Naive thymus-derived CD8-positive, alpha-beta T cell (primary cell): Measurements from ENCODE around the gene GPNMB. TPM values are rescaled to one million over a fixed set of nuclear protein-coding genes. Genes with fewer than 3 reads are reported as not detected.
"Not testable (repeated sequence)": the region's sequence is repeated elsewhere in the genome, so short reads cannot be mapped to it uniquely, and the experiment has no call there.

ENCODE experiments used
- ATAC-seq, 2 donors: fragments of 150-1000 bp; cut with Tn5 transposase in 1 of 2; sonication (Bioruptor Pico), chemical (Tn5 transposase) in 1 of 2; 1 replicate in 1 of 2; 2 replicates in 1 of 2; pipeline ENCODE4 v1.10.0; 2021; ENCODE audit warnings: mild to moderate bottlenecking in 2 of 2, moderate library complexity in 2 of 2
- POLR2A ChIA-PET: fragments of 350-600 bp; sonication (Branson Sonifier 250); formaldehyde crosslinking; loops from one replicate; lab custom pipeline; 2021; ENCODE audit warnings: antibody characterized with exemption; lab: Charles Lee
- DNase-seq, 10 donors: peaks; one replicate each; pipeline versions ENCODE4 v3.0.0 to v3.0.0-alpha.2; 2020 to 2022
- H3K27ac Mint-ChIP-seq, 10 donors: one replicate each; pipeline ENCODE4 v1.8.0; 2020 to 2022; ENCODE audit warnings: mild to moderate bottlenecking in 10 of 10, mixed read lengths in 10 of 10, moderate library complexity in 4 of 10, inconsistent platforms in 1 of 10
- H3K27me3 Mint-ChIP-seq, 5 donors: one replicate each; pipeline ENCODE4 v1.8.0; 2021 to 2022; ENCODE audit warnings: mixed read lengths in 5 of 5
- H3K36me3 Mint-ChIP-seq, 3 donors: one replicate each; pipeline ENCODE4 v1.8.0; 2020 to 2022; ENCODE audit warnings: mixed read lengths in 3 of 3, mild to moderate bottlenecking in 2 of 3, inconsistent platforms in 1 of 3
- H3K4me1 Mint-ChIP-seq, 4 donors: one replicate each; pipeline ENCODE4 v1.8.0; 2021 to 2022; ENCODE audit warnings: mixed read lengths in 4 of 4
- H3K4me3 Mint-ChIP-seq, 10 donors: one replicate each; pipeline ENCODE4 v1.8.0; 2020 to 2022; ENCODE audit warnings: mild to moderate bottlenecking in 10 of 10, mixed read lengths in 10 of 10, moderate library complexity in 6 of 10, inconsistent platforms in 1 of 10
- H3K9me3 Mint-ChIP-seq, 9 donors: one replicate each; pipeline ENCODE4 v1.8.0; 2020 to 2022; ENCODE audit warnings: mixed read lengths in 9 of 9, mild to moderate bottlenecking in 3 of 9, inconsistent platforms in 1 of 9, moderate library complexity in 1 of 9
- polyA plus RNA-seq, 3 donors: library from polyadenylated mRNA; unstranded; fragments of 300-500 nt; fragmentation: Illumina TruSeq; gene quantifications; one replicate each; pipeline ENCODE4 v1.2.3, GENCODE V29; 2021
- total RNA-seq, 8 experiments: library from RNA in 2 of 8; stranded (reverse) in 2 of 8; gene quantifications; one replicate each; pipeline ENCODE4 v1.2.3 and lab custom pipeline; 2021 to 2026

The GPNMB gene
- total and polyA plus RNA-seq, 5 experiments from 2014 or later, result 5.9 to 6.3 TPM; not detected in 3

- Mint-ChIP-seq H3K27ac (no peak overlapping the region), H3K36me3 (no peaks in the 10 kb centered on the region), H3K9me3 (no peaks in the 10 kb centered on the region), H3K4me1 (peaks cover 0 to 6% (median 0%) of the 10 kb centered on the region in 4 donors), H3K4me3 (no peak overlapping the region), H3K27me3 (peaks cover 9 to 20% (median 11%) of the 10 kb centered on the region in 5 donors)
- POLR2A ChIA-PET, result no interaction called here
- DNase-seq (no peak), ATAC-seq (no peak)
These were observed 33.7 kb upstream of the GPNMB start for GRCh38 chr7:23212841-23213240.

- Mint-ChIP-seq H3K36me3 (no peaks in the 10 kb centered on the region), H3K4me3 (no peak overlapping the region), H3K27ac (no peak overlapping the region), H3K4me1 (no peaks in the 10 kb centered on the region), H3K9me3 (no peaks in the 10 kb centered on the region), H3K27me3 (peaks cover 4 to 20% (median 11%) of the 10 kb centered on the region in 5 donors)
- POLR2A ChIA-PET, result no interaction called here
- ATAC-seq, result no peak
- DNase-seq, result no peak
These were observed 32.8 kb upstream of the GPNMB start for GRCh38 chr7:23213755-23214154.

GRCh38 chr7:23214423-23214822 lies 32.2 kb upstream of the GPNMB start:
- DNase-seq (no peak), ATAC-seq (no peak)
- H3K27me3 Mint-ChIP-seq, result peaks cover 4 to 25% (median 14%) of the 10 kb centered on the region in 5 donors
- H3K9me3 Mint-ChIP-seq, result no peaks in the 10 kb centered on the region
- H3K4me1 Mint-ChIP-seq, result no peaks in the 10 kb centered on the region
- POLR2A ChIA-PET, result no interaction called here
- H3K4me3 Mint-ChIP-seq, result no peak overlapping the region
- peak overlapping the region in 1 of 10 donors; percentile 7 for H3K27ac Mint-ChIP-seq
- no peaks in the 10 kb centered on the region for H3K36me3 Mint-ChIP-seq

- DNase-seq (no peak), ATAC-seq (no peak)
- Mint-ChIP-seq H3K4me3 (no peak overlapping the region), H3K9me3 (no peaks in the 10 kb centered on the region), H3K36me3 (no peaks in the 10 kb centered on the region), H3K27me3 (peaks cover 4 to 25% (median 14%) of the 10 kb centered on the region in 5 donors), H3K4me1 (no peaks in the 10 kb centered on the region), H3K27ac (no peak overlapping the region)
- POLR2A ChIA-PET, result no interaction called here
These were observed 31.6 kb upstream of the GPNMB start for GRCh38 chr7:23214938-23215337.

GRCh38 chr7:23216021-23216420 lies 30.6 kb upstream of the GPNMB start:
- Mint-ChIP-seq H3K4me3 (no peak overlapping the region), H3K4me1 (no peaks in the 10 kb centered on the region), H3K27me3 (peaks cover 4 to 25% (median 10%) of the 10 kb centered on the region in 5 donors), H3K36me3 (no peaks in the 10 kb centered on the region), H3K27ac (peak overlapping the region in 1 of 10 donors; percentile 56), H3K9me3 (no peaks in the 10 kb centered on the region)
- POLR2A ChIA-PET, result no interaction called here
- DNase-seq (no peak), ATAC-seq (no peak)

- no peak for ATAC-seq
- POLR2A ChIA-PET, result no interaction called here
These were observed 28.4 kb upstream of the GPNMB start for GRCh38 chr7:23218196-23218595.

GRCh38 chr7:23220690-23221305 lies 25.8 kb upstream of the GPNMB start:
- H3K27me3 Mint-ChIP-seq, result peaks cover 7 to 29% (median 7%) of the 10 kb centered on the region in 5 donors
- POLR2A ChIA-PET, result no interaction called here
- no peak for ATAC-seq

More at GRCh38 chr7:23218196-23218595, 28.4 kb upstream of the GPNMB start:
- Mint-ChIP-seq H3K27me3 (peaks cover 3 to 28% (median 9%) of the 10 kb centered on the region in 5 donors), H3K9me3 (no peaks in the 10 kb centered on the region), H3K36me3 (no peaks in the 10 kb centered on the region), H3K4me3 (no peak overlapping the region), H3K4me1 (no peaks in the 10 kb centered on the region), H3K27ac (no peak overlapping the region)
- DNase-seq, result no peak

GRCh38 chr7:23222439-23223030 lies 24.0 kb upstream of the GPNMB start:
- Mint-ChIP-seq H3K4me3 (no peak overlapping the region), H3K27ac (no peak overlapping the region), H3K36me3 (no peaks in the 10 kb centered on the region), H3K27me3 (peaks cover 4 to 29% (median 7%) of the 10 kb centered on the region in 5 donors), H3K4me1 (no peaks in the 10 kb centered on the region), H3K9me3 (no peaks in the 10 kb centered on the region)
- POLR2A ChIA-PET, result no interaction called here
- ATAC-seq (no peak), DNase-seq (no peak)

More at GRCh38 chr7:23220690-23221305, 25.8 kb upstream of the GPNMB start:
- DNase-seq, result no peak
- H3K4me3 Mint-ChIP-seq, result no peak overlapping the region
- H3K36me3 Mint-ChIP-seq, result no peaks in the 10 kb centered on the region
- H3K9me3 Mint-ChIP-seq, result no peaks in the 10 kb centered on the region
- H3K27ac Mint-ChIP-seq, result peak overlapping the region in 1 of 10 donors; percentile 61
- no peaks in the 10 kb centered on the region for H3K4me1 Mint-ChIP-seq

- H3K4me1 Mint-ChIP-seq, H3K9me3 Mint-ChIP-seq, H3K36me3 Mint-ChIP-seq, H3K27ac Mint-ChIP-seq, ATAC-seq, POLR2A ChIA-PET, H3K4me3 Mint-ChIP-seq, DNase-seq: not testable (repeated sequence)
- H3K27me3 Mint-ChIP-seq, result peaks cover 0 to 17% (median 7%) of the 10 kb centered on the region in 5 donors
These were observed 22.2 kb upstream of the GPNMB start for GRCh38 chr7:23224364-23224763.

GRCh38 chr7:23226844-23227450 lies 19.6 kb upstream of the GPNMB start:
- Mint-ChIP-seq H3K27me3 (peaks cover 0 to 17% (median 7%) of the 10 kb centered on the region in 5 donors), H3K27ac (peak overlapping the region in 1 of 10 donors; percentile 18), H3K4me3 (no peak overlapping the region), H3K36me3 (peaks cover 0 to 3% (median 3%) of the 10 kb centered on the region in 3 donors), H3K4me1 (no peaks in the 10 kb centered on the region), H3K9me3 (peaks cover 0 to 6% (median 0%) of the 10 kb centered on the region in 9 donors)
- no peak for ATAC-seq
- POLR2A ChIA-PET, result interaction anchor here (0.6 kb wide), 1 partner anchor 21 kb away, joined by 3 read pairs; no protein-coding TSS in a partner anchor
- no peak for DNase-seq

- no peak for ATAC-seq
- peak overlapping the region in 1 of 10 donors; percentile 75 for H3K27ac Mint-ChIP-seq
- peaks cover 0 to 6% (median 0%) of the 10 kb centered on the region in 9 donors for H3K9me3 Mint-ChIP-seq
- no peak for DNase-seq
- H3K4me3 Mint-ChIP-seq, result no peak overlapping the region
- H3K27me3 Mint-ChIP-seq, result peaks cover 0 to 13% (median 6%) of the 10 kb centered on the region in 5 donors
- H3K4me1 Mint-ChIP-seq, result peaks cover 0 to 2% (median under 1%) of the 10 kb centered on the region in 4 donors
- peaks cover 0 to 3% (median 3%) of the 10 kb centered on the region in 3 donors for H3K36me3 Mint-ChIP-seq
- POLR2A ChIA-PET, result no interaction called here
These were observed 18.2 kb upstream of the GPNMB start for GRCh38 chr7:23228412-23228811.

GRCh38 chr7:23230641-23231101 lies 15.9 kb upstream of the GPNMB start:
- Mint-ChIP-seq H3K27me3 (no peaks in the 10 kb centered on the region), H3K4me3 (no peak overlapping the region), H3K9me3 (peaks cover 0 to 6% (median 0%) of the 10 kb centered on the region in 9 donors), H3K36me3 (peaks cover 0 to 3% (median 3%) of the 10 kb centered on the region in 3 donors), H3K27ac (peak overlapping the region in 2 of 10 donors; percentile 31 to 38), H3K4me1 (peaks cover 0 to 2% (median 2%) of the 10 kb centered on the region in 4 donors)
- POLR2A ChIA-PET, result no interaction called here
- ATAC-seq (no peak), DNase-seq (no peak)

- no peak overlapping the region for H3K27ac Mint-ChIP-seq
- no peak for DNase-seq
- POLR2A ChIA-PET, result no interaction called here
- peaks cover 0 to 3% (median 3%) of the 10 kb centered on the region in 3 donors for H3K36me3 Mint-ChIP-seq
- peaks cover 0 to 6% (median 0%) of the 10 kb centered on the region in 9 donors for H3K9me3 Mint-ChIP-seq
- H3K27me3 Mint-ChIP-seq, result peaks cover 0 to under 1% (median 0%) of the 10 kb centered on the region in 5 donors
- no peak overlapping the region for H3K4me3 Mint-ChIP-seq
- peaks cover 0 to 2% (median 2%) of the 10 kb centered on the region in 4 donors for H3K4me1 Mint-ChIP-seq
- no peak for ATAC-seq
These were observed 13.6 kb upstream of the GPNMB start for GRCh38 chr7:23232966-23233365.
